K562 (cell line): ENCODE measurements around the gene CCP110. TPM values are rescaled to one million over a fixed set of nuclear protein-coding genes. Genes with fewer than 3 reads are reported as not detected.

Experiments
- ATAC-seq: fragments of 200-7000 bp; cut with Tn5 transposase; 3 replicates; pipeline ENCODE4 v1.9.1; 2020; ENCODE audit warnings: moderate library complexity
- BruUV-seq: library from RNA; stranded (reverse); fragments of 400-500 nt; replicated peaks from 2 replicates; lab custom pipeline; 2021; lab: Mats Ljungman, UMichigan
- CTCF ChIA-PET: fragments of 300-600 bp; formaldehyde crosslinking; extraction: SDS; loops from one replicate; lab custom pipeline; 2021; ENCODE audit warnings: low intra/inter-chr PET ratio; lab: Yijun Ruan, JAX
- POLR2A ChIA-PET: fragments of 300-600, 350-650 bp; sonication (Branson Sonifier 250); formaldehyde crosslinking; extraction: SDS; loops from one replicate; lab custom pipeline; 2021; ENCODE audit warnings: antibody characterized with exemption, inconsistent platforms; lab: Yijun Ruan, JAX
- DNase-seq, 4 experiments: peaks; one replicate each; pipeline versions ENCODE4 v3.0.0 to v3.0.0-alpha.2; 2011 to 2018; ENCODE audit warnings: low spot score in 3 of 4, mixed read lengths in 3 of 4; ENCODE audit errors: extremely low read depth in 1 of 4
- FAIRE-seq: peaks from 2 replicates; lab custom pipeline; 2011; peaks lifted over from hg19 to GRCh38; lab: Jason Lieb, UNC
- H2AFZ ChIP-seq: 2 replicates; pipeline ENCODE4 v1.6.0; 2011; ENCODE audit warnings: low read depth, low read length, control low read depth, inconsistent platforms
- H3K27ac ChIP-seq: fragments of 200-600 bp; 3 replicates; pipeline ENCODE4 v1.8.0; 2011; ENCODE audit warnings: low read depth, mild to moderate bottlenecking, control low read depth, inconsistent platforms, low read length, moderate library complexity, mixed read lengths; ENCODE audit errors: extremely low read depth
- H3K27me3 ChIP-seq, 2 experiments: fragments of 300-600 bp in 1 of 2; 2 replicates in 1 of 2; 3 replicates in 1 of 2; pipeline versions ENCODE4 v1.6.0 to v1.8.0; 2011; ENCODE audit warnings: inconsistent platforms in 2 of 2, low read length in 2 of 2, mild to moderate bottlenecking in 1 of 2, mixed read lengths in 1 of 2, moderate library complexity in 1 of 2; ENCODE audit not compliant: control insufficient read depth in 2 of 2, insufficient read depth in 2 of 2
- H3K36me3 ChIP-seq: fragments of 300-600 bp; 3 replicates; pipeline ENCODE4 v1.8.0; 2011; ENCODE audit warnings: mild to moderate bottlenecking, low read length, inconsistent platforms; ENCODE audit not compliant: control insufficient read depth, insufficient read depth
- H3K4me1 ChIP-seq, 2 experiments: fragments of 200-600 bp in 1 of 2; replicated peaks in 1 of 2; 2 replicates in 1 of 2; 3 replicates in 1 of 2; pipeline versions ENCODE4 v1.5.1 to v1.8.0; 2011; ENCODE audit warnings: inconsistent platforms in 2 of 2, low read length in 2 of 2, mild to moderate bottlenecking in 1 of 2, mixed read lengths in 1 of 2, moderate library complexity in 1 of 2; ENCODE audit not compliant: control insufficient read depth in 2 of 2, insufficient read depth in 2 of 2
- H3K4me2 ChIP-seq: 2 replicates; pipeline ENCODE4 v1.6.1; 2011; ENCODE audit warnings: low read length, control low read depth, inconsistent platforms, mixed read lengths; ENCODE audit not compliant: insufficient read depth
- H3K4me3 ChIP-seq: fragments of 200-600 bp; sonication (generic), shearing (Covaris generic); 2 replicates; pipeline ENCODE4 v1.5.1; 2016; ENCODE audit warnings: control low read depth, inconsistent platforms
- H3K79me2 ChIP-seq: fragments of 200-600 bp; 3 replicates; pipeline ENCODE4 v1.8.0; 2011; ENCODE audit warnings: low read length, inconsistent platforms; ENCODE audit not compliant: control insufficient read depth, insufficient read depth
- H3K9ac ChIP-seq, 2 experiments: 2 replicates each; pipeline versions ENCODE4 v1.6.0 to v1.6.1; 2011; ENCODE audit warnings: low read depth in 2 of 2, low read length in 2 of 2, control low read depth in 1 of 2, inconsistent platforms in 1 of 2, mild to moderate bottlenecking in 1 of 2, mixed read lengths in 1 of 2; ENCODE audit not compliant: insufficient read depth in 1 of 2
- H3K9me1 ChIP-seq: one replicate; pipeline ENCODE4 v1.6.0; 2011; ENCODE audit warnings: inconsistent platforms, mild to moderate bottlenecking, low read length, moderate library complexity; ENCODE audit not compliant: control insufficient read depth, insufficient read depth
- H3K9me3 ChIP-seq: replicated peaks from 2 replicates; pipeline ENCODE4 v1.5.1; 2011; ENCODE audit warnings: low read depth, low read length, inconsistent platforms; ENCODE audit not compliant: control insufficient read depth, insufficient read depth
- H4K20me1 ChIP-seq: replicated peaks from 2 replicates; pipeline ENCODE4 v1.6.1; 2011; ENCODE audit warnings: low read length, inconsistent platforms, mixed read lengths; ENCODE audit not compliant: control insufficient read depth, insufficient read depth
- C11orf30 ChIP-seq: fragments of 450-650 bp; IDR thresholded peaks from 2 replicates; pipeline ENCODE4 v1.6.1; 2016; ENCODE audit warnings: low read depth, mild to moderate bottlenecking
- CBFA2T3 ChIP-seq: fragments of 450-650 bp; IDR thresholded peaks from 2 replicates; pipeline ENCODE4 v1.6.1; 2017
- HOXB6 ChIP-seq: fragments of 250-450 bp; sonication (Bioruptor Pico); IDR thresholded peaks from 2 replicates; pipeline ENCODE4 v1.5.1; 2022; ENCODE audit warnings: mild to moderate bottlenecking, borderline replicate concordance
- MAFK ChIP-seq: IDR thresholded peaks from 2 replicates; pipeline ENCODE4 v1.6.1; 2011; ENCODE audit warnings: low read length, improper control_type of control experiment
- NFIC ChIP-seq: fragments of 450-650 bp; IDR thresholded peaks from 2 replicates; pipeline ENCODE4 v1.6.1; 2017; ENCODE audit warnings: mild to moderate bottlenecking, inconsistent platforms
- NFIX ChIP-seq: fragments of 250-450 bp; sonication (Bioruptor Pico); IDR thresholded peaks from 2 replicates; pipeline ENCODE4 v1.4.0; 2020; ENCODE audit warnings: low read depth, mild to moderate bottlenecking, moderate library complexity
- ZNF584 ChIP-seq: fragments of 200-800 bp; sonication (Bioruptor generic); IDR thresholded peaks from 2 replicates; pipeline ENCODE4 v1.6.1; 2016; ENCODE audit warnings: low read depth, mild to moderate bottlenecking, missing genetic modification characterization, missing compliant biosample characterization
- WGBS: fragments of 100-300 bp; shearing (Covaris generic); methylation state at CpG from one replicate; pipeline ENCODE4 v1.1.6; 2016; ENCODE audit warnings: low coverage, mixed read lengths; ENCODE audit not compliant: insufficient coverage; ENCODE audit errors: missing lambda C conversion rate; 5-methylcytosine and 5-hydroxymethylcytosine counted together
- in situ Hi-C: fragments of 300-500 bp; cut with MboI; formaldehyde crosslinking; loops from 4 replicates; pipeline ENCODE4 v1.15.0; 2018; ENCODE audit warnings: inconsistent platforms, mixed read lengths
- intact Hi-C: fragments of 100-400 bp; cut with micrococcal nuclease; formaldehyde crosslinking; loops from 2 replicates; pipeline ENCODE4 v1.14.2; 2022
- polyA plus RNA-seq, 8 experiments: library from polyadenylated mRNA; depleted of rRNA in 4 of 8; stranded (reverse) in 5 of 8; unstranded in 3 of 8; fragments of >200 nt; fragmentation: Nextera tagmentation in 2 of 8; fragmentation: Illumina TruSeq in 1 of 8; extraction: Ambion mirVana in 2 of 8; extraction: Trizol in 1 of 8; gene quantifications; 2 replicates each; pipeline versions ENCODE4 v1.2.1 to v1.2.3, GENCODE V29; 2011 to 2014; ENCODE audit warnings: inconsistent platforms in 1 of 8, missing spikeins in 1 of 8
- total RNA-seq, 7 experiments: library from RNA; depleted of rRNA in 6 of 7; stranded (reverse); fragments of >200 nt in 6 of 7; fragmentation: Illumina TruSeq in 2 of 7; extraction: Trizol in 2 of 7; gene quantifications; 2 replicates each; pipeline versions ENCODE4 v1.2.1 to v1.2.3, GENCODE V29; 2011 to 2021; ENCODE audit warnings: low replicate concordance in 1 of 7
- TF ChIP-seq, protein P1 (sequence below): sonication (generic); IDR thresholded peaks from 2 replicates; pipeline ENCODE4 v1.6.1; 2016
- TF ChIP-seq, protein P2 (sequence below), 2 experiments: IDR thresholded peaks in 1 of 2; conservative IDR thresholded peaks in 1 of 2; 2 replicates each; pipeline ENCODE4 v1.6.1; 2016; ENCODE audit warnings: low read depth in 2 of 2, mild to moderate bottlenecking in 1 of 2, missing compliant biosample characterization in 1 of 2, missing genetic modification characterization in 1 of 2, moderate library complexity in 1 of 2
- TF ChIP-seq, protein P3 (sequence below): IDR thresholded peaks from 3 replicates; pipeline ENCODE4 v1.6.1; 2011; ENCODE audit warnings: borderline replicate concordance, mild to moderate bottlenecking; ENCODE audit not compliant: insufficient read length, insufficient read depth

The CCP110 gene
- total and polyA plus RNA-seq, 9 of the 15 experiments (the other 6 are each of a cell fraction or from before 2014, with no cell fraction given): 3.5 to 16.1 (median 12.1) TPM

DNA sequence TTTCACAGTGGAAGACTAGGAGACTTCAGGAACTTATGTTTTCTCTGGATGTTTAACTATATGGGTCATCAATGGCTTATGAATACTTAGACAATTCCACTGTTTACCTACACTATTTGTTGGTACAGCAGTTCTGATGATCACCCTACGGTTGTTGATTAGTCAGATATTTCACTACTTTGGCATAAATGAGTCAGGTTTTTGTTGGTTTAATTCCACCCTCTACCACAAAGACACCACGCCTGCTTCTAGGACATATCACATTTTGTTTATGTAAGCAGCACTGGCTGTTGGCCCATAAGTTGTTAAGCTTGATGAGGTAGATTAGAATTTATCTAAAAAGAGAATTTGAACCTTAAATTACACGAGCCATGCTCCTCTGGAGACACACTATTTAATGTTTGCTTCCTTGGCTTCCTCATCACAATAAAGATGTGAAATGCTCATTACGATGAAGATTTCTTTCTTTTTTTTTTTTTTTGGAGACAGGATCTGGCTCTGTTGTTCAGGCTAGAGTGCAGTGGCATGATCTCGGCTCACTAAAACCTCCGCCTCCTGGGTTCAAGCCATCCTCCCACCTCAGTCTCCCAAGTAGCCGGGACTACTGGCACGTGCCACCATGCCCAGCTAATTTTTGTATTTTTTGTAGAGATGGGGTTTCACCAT lies 6.2 kb upstream of the CCP110 start:
- intact Hi-C loops: no loop called here
- ChIA-PET POLR2A (interaction anchor here (0.7 to 1.4 kb wide), 3 partner anchors 9 to 559 kb away, joined by 3 to 4 read pairs (median 3); no protein-coding TSS in a partner anchor), CTCF (no interaction called here)
- ATAC-seq (no peak), DNase-seq (peak; percentile 21 to 43 (median 22)), FAIRE-seq (no peak)
- no peak overlapping the region for H3K4me3 ChIP-seq
- no peak overlapping the region for H2AFZ ChIP-seq
- in situ Hi-C loops: loop anchor here (10.0 kb wide), 1 partner anchor 433 kb away; no protein-coding TSS in a partner anchor
- no peak overlapping the region for H3K4me2 ChIP-seq
- peaks cover 14 to 34% of the 10 kb centered on the region in 2 experiments; a peak in 4 of 5 replicates for H3K4me1 ChIP-seq
- H3K9ac ChIP-seq: no peak overlapping the region; a peak in 1 of 4 replicates
- no peaks in the 10 kb centered on the region for H4K20me1 ChIP-seq
- peaks cover 43% of the 10 kb centered on the region for H3K79me2 ChIP-seq
- H3K36me3 ChIP-seq: peaks cover 38% of the 10 kb centered on the region
- H3K27me3 ChIP-seq: no peaks in the 10 kb centered on the region
- BruUV-seq: no TSS peak
- H3K9me3 ChIP-seq: no peaks in the 10 kb centered on the region
- no peak overlapping the region for H3K27ac ChIP-seq
- no peaks in the 10 kb centered on the region for H3K9me1 ChIP-seq
- 51% methylated on average over 7 of the region's 8 CpGs for WGBS
- TF ChIP-seq NFIX (CRISPR knock-in tag) (no peak), CBFA2T3 (0 out of 2 replicates have a peak, but pooled peaks have one; percentile 2), HOXB6 (CRISPR knock-in tag) (no peak), NFIC (peak; percentile 84), C11orf30 (0 out of 2 replicates have a peak, but pooled peaks have one; percentile 26), ZNF584 (CRISPR knock-in tag) (no peak), MAFK (peak; percentile 31)
- TF ChIP-seq, protein P1, sequence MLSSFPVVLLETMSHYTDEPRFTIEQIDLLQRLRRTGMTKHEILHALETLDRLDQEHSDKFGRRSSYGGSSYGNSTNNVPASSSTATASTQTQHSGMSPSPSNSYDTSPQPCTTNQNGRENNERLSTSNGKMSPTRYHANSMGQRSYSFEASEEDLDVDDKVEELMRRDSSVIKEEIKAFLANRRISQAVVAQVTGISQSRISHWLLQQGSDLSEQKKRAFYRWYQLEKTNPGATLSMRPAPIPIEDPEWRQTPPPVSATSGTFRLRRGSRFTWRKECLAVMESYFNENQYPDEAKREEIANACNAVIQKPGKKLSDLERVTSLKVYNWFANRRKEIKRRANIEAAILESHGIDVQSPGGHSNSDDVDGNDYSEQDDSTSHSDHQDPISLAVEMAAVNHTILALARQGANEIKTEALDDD: peak; percentile 37; the same call in 1 of the 2 replicates
- TF ChIP-seq, protein P2, sequence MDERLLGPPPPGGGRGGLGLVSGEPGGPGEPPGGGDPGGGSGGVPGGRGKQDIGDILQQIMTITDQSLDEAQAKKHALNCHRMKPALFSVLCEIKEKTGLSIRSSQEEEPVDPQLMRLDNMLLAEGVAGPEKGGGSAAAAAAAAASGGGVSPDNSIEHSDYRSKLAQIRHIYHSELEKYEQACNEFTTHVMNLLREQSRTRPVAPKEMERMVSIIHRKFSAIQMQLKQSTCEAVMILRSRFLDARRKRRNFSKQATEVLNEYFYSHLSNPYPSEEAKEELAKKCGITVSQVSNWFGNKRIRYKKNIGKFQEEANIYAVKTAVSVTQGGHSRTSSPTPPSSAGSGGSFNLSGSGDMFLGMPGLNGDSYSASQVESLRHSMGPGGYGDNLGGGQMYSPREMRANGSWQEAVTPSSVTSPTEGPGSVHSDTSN (CRISPR knock-in tag; IDR thresholded peaks at IDR 0.05; ENCODE audit: low read depth): no peak
- TF ChIP-seq, protein P2 (tag; conservative IDR thresholded peaks at IDR 0.05; ENCODE audit: low read depth): no peak
- TF ChIP-seq, protein P3, sequence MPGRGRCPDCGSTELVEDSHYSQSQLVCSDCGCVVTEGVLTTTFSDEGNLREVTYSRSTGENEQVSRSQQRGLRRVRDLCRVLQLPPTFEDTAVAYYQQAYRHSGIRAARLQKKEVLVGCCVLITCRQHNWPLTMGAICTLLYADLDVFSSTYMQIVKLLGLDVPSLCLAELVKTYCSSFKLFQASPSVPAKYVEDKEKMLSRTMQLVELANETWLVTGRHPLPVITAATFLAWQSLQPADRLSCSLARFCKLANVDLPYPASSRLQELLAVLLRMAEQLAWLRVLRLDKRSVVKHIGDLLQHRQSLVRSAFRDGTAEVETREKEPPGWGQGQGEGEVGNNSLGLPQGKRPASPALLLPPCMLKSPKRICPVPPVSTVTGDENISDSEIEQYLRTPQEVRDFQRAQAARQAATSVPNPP: no peak
